ENCODE results near the gene KNTC1.

Gene KNTC1

GRCh38 chr12:122518908-122519307 is 8.1 kb upstream of the KNTC1 start:
- no peak for DNase-seq (ENCODE audit: low read depth)
- TF ChIP-seq CTCF (conservative IDR thresholded peaks at IDR 0.05; ENCODE audit: control insufficient read depth, insufficient read depth, low read depth, low read length), result no peak
- H3K4me3 ChIP-seq (ENCODE audit: control insufficient read depth, low read depth, low read length), result no peak overlapping the region

GRCh38 chr12:122519418-122519817 is 7.6 kb upstream of the KNTC1 start:
- no peak for TF ChIP-seq CTCF (conservative IDR thresholded peaks at IDR 0.05; ENCODE audit: control insufficient read depth, insufficient read depth, low read depth, low read length)
- no peak for DNase-seq (ENCODE audit: low read depth)
- no peak overlapping the region for H3K4me3 ChIP-seq (ENCODE audit: control insufficient read depth, low read depth, low read length)

GRCh38 chr12:122520676-122521075 is 6.4 kb upstream of the KNTC1 start:
- no peak for TF ChIP-seq CTCF (conservative IDR thresholded peaks at IDR 0.05; ENCODE audit: control insufficient read depth, insufficient read depth, low read depth, low read length)
- no peak overlapping the region for H3K4me3 ChIP-seq (ENCODE audit: control insufficient read depth, low read depth, low read length)
- no peak for DNase-seq (ENCODE audit: low read depth)

GRCh38 chr12:122523280-122523679 is 3.8 kb upstream of the KNTC1 start:
- DNase-seq (ENCODE audit: low read depth), result peak; percentile 81
- no peak overlapping the region for H3K4me3 ChIP-seq (ENCODE audit: control insufficient read depth, low read depth, low read length)
- no peak for TF ChIP-seq CTCF (conservative IDR thresholded peaks at IDR 0.05; ENCODE audit: control insufficient read depth, insufficient read depth, low read depth, low read length)

- no peak for DNase-seq (ENCODE audit: low read depth)
- TF ChIP-seq CTCF (conservative IDR thresholded peaks at IDR 0.05; ENCODE audit: control insufficient read depth, insufficient read depth, low read depth, low read length), result no peak
- H3K4me3 ChIP-seq (ENCODE audit: control insufficient read depth, low read depth, low read length), result peak overlapping the region; percentile 52
Measured at GRCh38 chr12:122523846-122524718, 3.0 kb upstream of the KNTC1 start.

GRCh38 chr12:122527478-122527944 is 462 bp downstream of the KNTC1 start:
- H3K4me3 ChIP-seq (ENCODE audit: control insufficient read depth, low read depth, low read length), result peak overlapping the region; percentile 77
- TF ChIP-seq CTCF (conservative IDR thresholded peaks at IDR 0.05; ENCODE audit: control insufficient read depth, insufficient read depth, low read depth, low read length), result no peak
- peak; percentile 40 for DNase-seq (ENCODE audit: low read depth)

Data from fibroblast of mammary gland (primary cell).